ENCODE results near the gene ASB4.

The ASB4 gene

DNA sequence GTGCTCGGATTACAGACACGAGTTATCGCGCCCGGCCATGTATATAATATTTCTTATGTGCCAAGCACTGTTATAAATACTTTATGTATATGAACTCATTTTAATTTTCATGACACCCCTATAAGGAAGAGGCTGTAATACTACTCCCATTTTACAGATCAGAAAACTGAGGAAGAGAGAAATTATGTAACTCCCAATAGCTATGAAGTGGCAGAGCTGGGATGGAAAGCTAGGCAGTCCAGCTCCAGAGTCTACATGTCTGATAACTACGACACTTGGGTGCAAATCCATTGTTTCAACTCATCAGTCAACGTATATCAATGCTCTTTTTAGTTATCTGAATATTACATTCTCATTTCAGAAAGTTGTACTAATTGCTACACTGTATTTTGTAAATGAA, 93.6 kb downstream of the ASB4 start:
- no peak overlapping the region for H3K4me3 ChIP-seq (ENCODE audit: low read depth, low read length)
- no peak for DNase-seq (ENCODE audit: low read depth)
- TF ChIP-seq, protein P1, sequence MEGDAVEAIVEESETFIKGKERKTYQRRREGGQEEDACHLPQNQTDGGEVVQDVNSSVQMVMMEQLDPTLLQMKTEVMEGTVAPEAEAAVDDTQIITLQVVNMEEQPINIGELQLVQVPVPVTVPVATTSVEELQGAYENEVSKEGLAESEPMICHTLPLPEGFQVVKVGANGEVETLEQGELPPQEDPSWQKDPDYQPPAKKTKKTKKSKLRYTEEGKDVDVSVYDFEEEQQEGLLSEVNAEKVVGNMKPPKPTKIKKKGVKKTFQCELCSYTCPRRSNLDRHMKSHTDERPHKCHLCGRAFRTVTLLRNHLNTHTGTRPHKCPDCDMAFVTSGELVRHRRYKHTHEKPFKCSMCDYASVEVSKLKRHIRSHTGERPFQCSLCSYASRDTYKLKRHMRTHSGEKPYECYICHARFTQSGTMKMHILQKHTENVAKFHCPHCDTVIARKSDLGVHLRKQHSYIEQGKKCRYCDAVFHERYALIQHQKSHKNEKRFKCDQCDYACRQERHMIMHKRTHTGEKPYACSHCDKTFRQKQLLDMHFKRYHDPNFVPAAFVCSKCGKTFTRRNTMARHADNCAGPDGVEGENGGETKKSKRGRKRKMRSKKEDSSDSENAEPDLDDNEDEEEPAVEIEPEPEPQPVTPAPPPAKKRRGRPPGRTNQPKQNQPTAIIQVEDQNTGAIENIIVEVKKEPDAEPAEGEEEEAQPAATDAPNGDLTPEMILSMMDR (IDR thresholded peaks at IDR 0.05; ENCODE audit: low read depth, low read length, missing control alignments): no peak

DNA sequence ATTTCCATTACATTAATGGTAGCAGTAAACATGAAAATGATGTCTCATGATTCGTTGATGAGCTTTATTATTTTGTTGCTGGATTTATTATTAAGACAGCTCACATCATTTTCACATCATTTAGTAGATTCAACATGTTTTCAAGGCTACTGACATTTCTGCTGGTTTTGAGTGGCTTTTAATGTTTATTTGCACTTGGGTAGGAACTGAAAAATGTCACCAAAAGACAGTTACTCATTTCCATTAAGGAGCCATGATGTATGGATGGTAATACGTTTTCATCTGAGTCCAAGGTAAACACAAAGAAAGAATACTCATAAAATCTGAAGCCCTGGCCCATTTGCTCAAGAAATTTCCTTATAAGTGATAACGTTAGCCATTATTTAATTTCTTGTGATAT, 95.7 kb downstream of the ASB4 start:
- TF ChIP-seq, protein P1 (IDR thresholded peaks at IDR 0.05; ENCODE audit: low read depth, low read length, missing control alignments): no peak
- no peak overlapping the region for H3K4me3 ChIP-seq (ENCODE audit: low read depth, low read length)
- DNase-seq (ENCODE audit: low read depth): no peak

DNA sequence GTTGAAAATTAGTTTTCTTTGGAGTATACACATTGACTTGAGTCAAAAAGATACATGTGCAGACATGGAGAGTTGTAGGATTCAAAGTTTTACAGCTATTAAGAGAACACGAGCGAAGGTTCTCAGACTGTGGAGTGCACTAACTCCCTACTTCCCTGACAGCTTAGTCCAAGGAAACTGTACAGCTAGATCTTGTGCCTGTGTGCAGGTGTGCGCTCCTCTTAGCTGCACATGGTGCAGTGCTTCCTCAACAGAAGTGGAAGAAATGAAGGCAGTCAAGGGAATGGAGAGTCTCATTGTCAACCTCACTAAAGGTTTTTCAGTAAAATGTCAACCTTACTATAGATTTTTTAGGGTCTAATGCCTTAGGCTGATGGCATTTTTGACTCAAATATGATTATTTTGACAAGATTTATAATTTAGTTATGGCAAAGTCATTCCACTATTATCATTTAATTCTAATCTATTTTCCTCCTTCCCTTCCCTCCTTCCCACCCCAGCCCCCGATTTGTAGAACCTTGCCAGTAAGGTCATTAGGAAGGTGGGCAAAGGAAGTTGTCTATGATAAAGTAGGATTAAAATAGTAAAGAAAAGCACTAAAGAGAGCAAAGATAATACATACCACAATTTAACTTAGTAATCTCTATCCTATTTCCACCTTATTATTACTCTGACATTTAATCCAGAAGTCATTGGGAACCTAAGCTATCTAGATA, 97.0 kb downstream of the ASB4 start:
- no peak for DNase-seq (ENCODE audit: low read depth)
- TF ChIP-seq, protein P1 (IDR thresholded peaks at IDR 0.05; ENCODE audit: low read depth, low read length, missing control alignments): no peak
- H3K4me3 ChIP-seq (ENCODE audit: low read depth, low read length): no peak overlapping the region

DNA sequence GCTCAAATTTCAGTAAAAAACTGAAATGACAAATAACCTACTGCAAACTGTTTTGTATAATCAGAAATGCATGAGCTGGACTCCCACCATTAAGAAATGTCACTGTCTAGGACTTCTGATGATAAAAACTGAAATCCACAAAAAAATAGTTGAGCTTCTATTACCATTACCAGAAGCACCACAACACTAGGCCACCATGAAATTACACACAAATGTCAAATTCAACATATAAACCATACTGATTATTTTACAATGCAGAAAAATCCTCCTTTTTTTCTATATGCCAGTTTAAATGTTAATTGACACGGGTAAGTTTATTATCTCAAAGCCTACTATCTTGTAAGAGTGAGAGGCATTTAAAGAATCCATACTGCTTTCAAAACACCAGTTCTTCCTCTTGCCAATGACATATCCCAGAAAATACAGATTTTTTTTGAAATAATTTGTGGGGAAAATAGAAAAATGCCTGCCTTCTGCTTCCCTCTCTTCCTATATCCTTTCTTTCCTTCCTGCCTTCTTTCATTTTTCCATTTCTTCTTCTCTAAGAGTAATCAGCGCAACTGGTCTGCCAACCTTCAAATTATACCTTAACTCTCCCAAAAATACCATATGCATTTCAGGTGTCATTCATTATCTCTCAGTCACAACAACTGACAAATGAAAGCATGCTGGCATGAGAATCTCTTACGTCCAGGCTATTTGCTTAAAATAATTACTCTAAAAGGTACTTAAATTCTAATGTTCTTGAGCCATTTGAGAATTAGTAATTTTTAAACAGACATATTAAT, 98.3 kb downstream of the ASB4 start:
- DNase-seq (ENCODE audit: low read depth): no peak
- H3K4me3 ChIP-seq (ENCODE audit: low read depth, low read length): no peak overlapping the region
- TF ChIP-seq, protein P1 (IDR thresholded peaks at IDR 0.05; ENCODE audit: low read depth, low read length, missing control alignments): no peak

DNA sequence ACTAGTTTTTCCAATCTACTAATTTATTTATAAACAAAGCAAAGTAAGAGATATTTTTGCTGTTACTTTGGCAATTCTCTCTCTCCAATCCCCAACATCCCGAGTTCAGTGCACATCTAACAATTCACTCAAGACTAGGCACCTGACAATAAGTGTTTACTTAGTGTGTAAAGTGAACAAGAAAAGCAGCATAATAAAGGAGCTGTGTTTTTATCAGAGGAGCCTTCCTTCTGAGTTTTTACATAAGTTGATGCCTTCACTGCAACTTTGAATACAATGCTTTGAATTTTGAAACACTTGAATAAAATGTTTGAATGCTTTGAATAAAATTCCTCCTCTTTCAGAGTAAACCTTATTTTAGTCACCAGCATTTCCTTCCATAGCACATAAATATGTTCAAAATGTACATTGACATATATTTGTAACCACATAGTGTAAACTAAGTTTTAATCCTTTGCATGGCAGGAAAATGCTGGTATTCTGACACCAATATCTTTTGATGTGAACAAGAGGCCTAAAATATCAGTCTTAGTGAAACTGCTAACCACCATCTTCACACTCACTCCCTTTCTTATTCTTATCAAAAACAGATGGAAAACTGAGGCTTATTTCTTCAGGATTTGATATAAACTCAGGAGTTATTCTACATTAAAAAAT, 99.2 kb downstream of the ASB4 start:
- no peak overlapping the region for H3K4me3 ChIP-seq (ENCODE audit: low read depth, low read length)
- TF ChIP-seq, protein P1 (IDR thresholded peaks at IDR 0.05; ENCODE audit: low read depth, low read length, missing control alignments): no peak
- no peak for DNase-seq (ENCODE audit: low read depth)

DNA sequence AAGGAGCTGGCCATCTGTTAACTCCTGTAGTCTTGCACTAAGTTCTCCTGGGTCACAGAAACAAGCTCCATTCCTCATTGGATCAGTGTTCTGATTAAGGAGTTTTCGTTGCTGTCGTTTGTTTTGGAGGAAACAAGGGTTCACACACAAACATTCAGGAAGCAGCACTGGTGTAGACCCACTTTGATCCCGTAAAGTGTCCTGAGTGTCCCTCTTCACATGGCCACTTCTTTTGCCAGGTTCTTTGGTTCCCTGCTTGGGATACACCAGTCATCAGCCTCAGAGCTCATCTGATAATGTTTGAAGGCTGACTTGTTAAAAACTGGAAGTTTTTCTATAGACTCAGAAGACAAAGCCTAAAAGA, 99.7 kb downstream of the ASB4 start:
- DNase-seq (ENCODE audit: low read depth): no peak
- TF ChIP-seq, protein P1 (IDR thresholded peaks at IDR 0.05; ENCODE audit: low read depth, low read length, missing control alignments): no peak
- H3K4me3 ChIP-seq (ENCODE audit: low read depth, low read length): no peak overlapping the region

Measured in GM12864 (cell line).